ENCODE measurements around the gene SCN4B.

DNA sequence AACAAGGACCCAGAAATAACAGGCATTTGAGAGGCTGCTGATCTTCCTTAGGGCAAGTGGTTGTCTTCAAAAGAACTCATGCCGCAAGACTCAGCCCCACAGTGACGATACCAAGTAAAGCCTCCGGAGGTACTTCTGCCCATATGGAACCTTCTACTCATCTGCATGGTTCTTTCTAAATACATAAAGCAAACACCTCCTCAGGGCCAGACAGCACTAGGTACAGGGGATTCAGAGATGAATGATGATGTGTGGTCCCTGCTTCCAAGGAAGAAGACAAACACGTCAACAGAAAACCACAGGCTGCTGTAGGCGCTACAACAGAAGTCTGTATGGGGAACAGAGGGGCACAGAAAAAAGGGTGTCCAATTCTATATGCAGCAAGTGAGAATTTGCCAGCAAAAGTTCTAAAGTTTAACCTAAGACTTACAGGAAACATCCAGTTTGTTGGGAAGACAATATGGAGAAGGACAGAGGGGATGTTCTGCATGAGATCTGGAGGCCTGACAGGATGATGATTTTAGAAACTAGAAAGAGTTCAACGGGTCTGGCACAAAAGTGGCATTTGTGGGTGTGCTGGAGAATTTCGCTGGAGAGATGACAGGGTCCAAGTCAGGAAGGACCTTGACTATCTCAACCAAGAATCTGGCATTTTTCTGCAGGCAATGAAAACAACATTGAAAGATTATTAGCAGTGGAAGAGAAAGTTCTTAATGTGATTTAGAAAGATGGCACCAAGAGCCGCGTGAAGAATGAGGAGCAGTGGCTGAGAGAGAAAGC lies 48.5 kb upstream of the SCN4B start:
- TF ChIP-seq POLR2A (IDR thresholded peaks at IDR 0.05): no peak
- TF ChIP-seq, protein P1, sequence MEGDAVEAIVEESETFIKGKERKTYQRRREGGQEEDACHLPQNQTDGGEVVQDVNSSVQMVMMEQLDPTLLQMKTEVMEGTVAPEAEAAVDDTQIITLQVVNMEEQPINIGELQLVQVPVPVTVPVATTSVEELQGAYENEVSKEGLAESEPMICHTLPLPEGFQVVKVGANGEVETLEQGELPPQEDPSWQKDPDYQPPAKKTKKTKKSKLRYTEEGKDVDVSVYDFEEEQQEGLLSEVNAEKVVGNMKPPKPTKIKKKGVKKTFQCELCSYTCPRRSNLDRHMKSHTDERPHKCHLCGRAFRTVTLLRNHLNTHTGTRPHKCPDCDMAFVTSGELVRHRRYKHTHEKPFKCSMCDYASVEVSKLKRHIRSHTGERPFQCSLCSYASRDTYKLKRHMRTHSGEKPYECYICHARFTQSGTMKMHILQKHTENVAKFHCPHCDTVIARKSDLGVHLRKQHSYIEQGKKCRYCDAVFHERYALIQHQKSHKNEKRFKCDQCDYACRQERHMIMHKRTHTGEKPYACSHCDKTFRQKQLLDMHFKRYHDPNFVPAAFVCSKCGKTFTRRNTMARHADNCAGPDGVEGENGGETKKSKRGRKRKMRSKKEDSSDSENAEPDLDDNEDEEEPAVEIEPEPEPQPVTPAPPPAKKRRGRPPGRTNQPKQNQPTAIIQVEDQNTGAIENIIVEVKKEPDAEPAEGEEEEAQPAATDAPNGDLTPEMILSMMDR (IDR thresholded peaks at IDR 0.05): no peak
